HG03432 (cell line): ENCODE data around the gene MGAT5B.

Experiments
- ATAC-seq: cut with Tn5 transposase; IDR thresholded peaks from one replicate; pipeline ENCODE4 v1.9.1; 2021; ENCODE audit warnings: mild to moderate bottlenecking, moderate library complexity; ENCODE audit not compliant: unreplicated experiment

MGAT5B gene

DNA sequence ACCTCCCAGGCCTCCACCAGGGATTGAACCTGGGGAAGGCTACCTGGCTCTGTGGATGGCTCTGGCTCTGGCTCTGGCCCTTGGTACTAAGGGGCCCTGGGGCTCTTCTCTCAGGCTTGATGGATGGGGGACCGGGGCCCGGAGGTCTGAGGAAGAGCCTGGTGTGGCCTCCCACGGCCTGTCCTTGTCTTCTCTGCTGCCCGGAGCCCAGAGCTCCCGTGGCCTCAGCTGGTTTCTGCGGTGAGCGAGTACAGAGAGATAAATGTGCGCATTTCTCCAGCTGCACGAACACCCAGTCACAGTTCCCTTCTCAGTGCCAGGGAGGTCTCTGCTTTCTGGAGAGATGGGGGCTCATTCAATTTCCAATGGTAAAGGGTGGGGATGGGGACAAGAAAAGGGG is 9.2 kb downstream of the MGAT5B start:
- no peak for ATAC-seq

DNA sequence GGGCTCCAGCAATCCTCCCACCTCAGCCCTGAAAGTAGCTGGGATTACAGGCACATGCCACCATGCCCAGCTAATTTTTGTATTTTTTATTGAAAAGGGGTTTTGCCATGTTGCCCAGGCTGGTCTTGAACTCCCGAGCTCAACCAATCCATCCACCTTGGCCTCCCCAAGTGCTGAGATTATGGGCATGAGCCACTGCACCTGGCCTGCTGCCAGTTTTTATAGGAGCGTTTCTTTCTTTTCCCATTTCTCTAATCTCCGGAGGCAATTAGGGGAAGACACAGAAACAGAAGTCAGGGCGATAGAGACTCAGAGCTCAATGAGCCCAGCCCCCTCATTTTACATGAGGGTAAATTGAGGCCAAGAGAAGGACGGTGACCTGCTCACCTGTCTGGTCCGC is 10.4 kb downstream of the MGAT5B start:
- no peak for ATAC-seq

DNA sequence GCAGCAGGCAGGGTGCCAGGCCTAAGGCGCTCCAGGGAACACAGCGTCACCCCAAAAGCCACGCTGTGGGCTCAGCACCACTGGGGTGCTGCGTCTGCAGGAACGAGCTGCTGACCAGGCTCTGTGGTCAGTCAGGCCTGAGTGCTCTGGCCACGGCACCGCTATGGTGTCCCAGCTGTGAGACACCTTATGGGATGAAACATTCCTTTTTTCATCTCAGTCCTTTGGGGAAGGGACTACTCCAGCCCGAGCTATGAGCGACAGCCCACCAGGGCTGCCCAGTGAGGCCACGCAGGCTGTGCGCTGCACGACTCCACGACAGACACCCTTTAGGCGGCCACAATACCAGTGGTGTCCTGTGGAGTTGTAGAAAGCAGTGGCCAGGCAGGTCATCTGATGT is 11.1 kb downstream of the MGAT5B start:
- no peak for ATAC-seq

DNA sequence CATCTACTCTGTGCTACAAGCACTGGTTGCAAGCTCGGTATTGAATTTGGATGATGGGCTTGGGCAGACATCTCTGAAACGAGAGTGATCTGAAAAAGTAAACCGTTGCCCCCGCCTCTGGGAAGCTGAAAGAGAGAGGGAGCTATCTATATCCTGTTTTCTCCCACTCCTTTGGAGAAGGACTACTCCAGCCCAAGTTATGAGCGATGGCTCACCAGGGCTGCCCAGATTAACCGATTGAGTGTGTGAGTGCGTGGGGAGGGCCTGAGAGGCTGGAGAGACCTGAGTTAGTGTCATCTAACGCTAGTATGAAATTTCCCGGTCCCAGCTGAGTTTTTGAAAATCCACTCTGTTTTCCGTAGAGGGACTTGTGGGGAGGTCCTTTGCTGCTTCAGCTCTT is 11.5 kb downstream of the MGAT5B start:
- ATAC-seq, result no peak

DNA sequence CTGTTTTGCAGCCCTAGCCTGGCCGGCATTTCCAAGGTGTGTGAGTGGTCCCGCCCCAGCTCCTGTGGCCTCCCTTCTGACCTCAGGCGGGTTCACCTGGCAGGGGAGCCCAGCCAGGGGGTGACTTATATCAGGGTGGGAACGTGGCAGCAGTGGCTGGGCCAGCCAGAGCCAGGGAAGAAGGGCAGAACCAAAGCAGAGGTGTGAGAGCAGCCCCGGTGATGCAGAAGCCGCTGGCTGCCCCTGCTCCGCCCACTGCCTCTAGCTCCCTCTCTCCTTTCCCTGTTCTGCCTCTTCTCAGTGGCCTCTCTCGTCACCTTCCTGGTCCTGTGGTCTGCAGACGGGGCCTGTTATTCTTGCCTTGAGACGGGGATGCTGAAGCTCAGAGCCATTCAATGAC is 12.1 kb downstream of the MGAT5B start:
- ATAC-seq, result no peak

DNA sequence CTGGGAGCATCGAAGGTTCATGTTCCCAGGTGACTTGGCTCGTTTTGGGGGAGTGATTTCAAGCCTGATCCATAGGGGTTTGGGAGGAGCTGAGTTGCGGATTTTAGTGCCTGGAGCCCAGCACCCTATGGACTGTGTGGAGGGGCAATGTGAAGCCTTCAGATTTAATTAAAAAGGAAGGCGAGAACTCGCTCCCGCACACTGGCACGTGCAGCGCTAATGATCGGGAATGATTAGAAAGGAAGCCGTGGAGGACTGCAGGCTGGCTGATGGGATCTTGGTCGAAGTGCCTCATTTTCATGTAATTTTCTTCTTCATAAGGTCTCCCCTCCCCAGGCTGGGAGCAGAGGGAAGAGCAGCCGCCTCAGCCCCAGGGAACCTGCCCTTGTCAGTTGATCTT is 12.8 kb downstream of the MGAT5B start:
- ATAC-seq, result no peak

DNA sequence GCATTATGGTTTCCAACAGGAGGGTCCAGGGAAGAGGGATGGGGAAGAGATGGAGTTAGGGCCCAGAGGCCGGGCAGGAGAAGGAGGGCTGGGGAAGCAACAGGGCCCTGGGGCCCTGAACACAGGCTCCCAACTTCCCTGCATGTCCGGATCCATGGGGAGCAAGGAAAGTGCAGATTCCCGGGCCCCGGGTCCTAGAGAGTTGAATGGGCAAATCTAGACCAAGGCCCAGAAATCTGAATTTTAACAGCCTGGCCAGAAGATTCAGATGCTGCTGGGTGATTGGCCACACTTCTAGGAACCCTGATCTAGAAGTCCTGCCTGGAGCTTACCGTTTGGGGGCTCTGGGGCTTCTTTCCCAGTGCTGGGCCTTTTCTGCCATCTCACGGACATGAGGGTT is 13.2 kb downstream of the MGAT5B start:
- ATAC-seq, result no peak

DNA sequence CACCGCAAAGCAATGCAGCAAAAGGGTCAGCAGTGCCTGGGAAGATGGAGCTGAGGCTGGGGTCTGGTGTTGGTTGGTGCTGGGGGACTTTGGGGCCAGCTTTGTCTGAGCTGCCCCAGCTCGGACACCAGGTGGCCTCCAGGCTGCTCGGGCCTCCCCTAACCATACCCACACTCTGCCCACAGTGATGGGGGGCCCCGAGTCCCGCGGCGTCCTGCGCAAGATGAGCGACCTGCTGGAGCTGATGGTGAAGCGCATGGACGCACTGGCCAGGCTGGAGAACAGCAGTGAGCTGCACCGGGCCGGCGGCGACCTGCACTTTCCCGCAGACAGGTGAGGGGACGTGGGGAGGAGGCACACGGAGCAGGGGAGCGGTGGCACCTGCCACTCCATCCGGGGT is 13.8 kb downstream of the MGAT5B start:
- ATAC-seq, result no peak

DNA sequence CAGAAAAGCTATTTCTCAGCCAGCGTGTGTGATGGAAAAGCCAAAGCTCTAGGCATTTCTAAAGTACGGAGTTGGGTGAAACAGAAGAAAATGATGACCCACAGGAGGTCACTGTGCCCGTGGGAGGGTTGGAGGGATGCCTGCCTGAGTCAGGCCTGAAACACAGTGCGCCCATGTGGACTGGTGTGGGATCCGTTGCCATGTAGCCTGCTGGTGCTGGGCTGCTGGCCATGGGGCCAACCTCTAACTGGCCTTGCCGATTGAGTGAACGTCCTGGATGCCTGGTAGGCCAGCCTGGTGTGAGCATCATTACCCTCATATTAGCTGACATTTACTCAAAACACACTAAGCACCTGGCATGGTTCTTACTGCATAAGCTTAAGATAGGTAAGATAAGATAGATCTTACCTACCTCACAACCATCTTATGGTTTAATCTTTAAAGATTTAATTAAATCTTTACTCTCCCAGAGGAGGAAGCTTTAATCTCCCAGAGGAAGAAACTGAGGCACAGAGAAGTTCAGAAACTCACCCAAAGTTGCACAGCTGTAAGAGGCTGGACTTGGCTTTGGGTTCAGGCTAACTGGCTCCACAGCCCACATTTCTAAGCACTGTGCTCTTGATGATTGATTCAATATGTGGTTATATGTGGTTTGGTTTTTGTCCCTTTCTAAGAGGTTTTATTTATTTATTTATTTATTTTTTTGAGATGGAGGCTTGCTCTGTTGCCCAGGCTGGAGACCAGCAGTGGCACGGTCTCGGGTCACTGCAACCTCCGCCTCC is 15.7 kb downstream of the MGAT5B start:
- no peak for ATAC-seq

DNA sequence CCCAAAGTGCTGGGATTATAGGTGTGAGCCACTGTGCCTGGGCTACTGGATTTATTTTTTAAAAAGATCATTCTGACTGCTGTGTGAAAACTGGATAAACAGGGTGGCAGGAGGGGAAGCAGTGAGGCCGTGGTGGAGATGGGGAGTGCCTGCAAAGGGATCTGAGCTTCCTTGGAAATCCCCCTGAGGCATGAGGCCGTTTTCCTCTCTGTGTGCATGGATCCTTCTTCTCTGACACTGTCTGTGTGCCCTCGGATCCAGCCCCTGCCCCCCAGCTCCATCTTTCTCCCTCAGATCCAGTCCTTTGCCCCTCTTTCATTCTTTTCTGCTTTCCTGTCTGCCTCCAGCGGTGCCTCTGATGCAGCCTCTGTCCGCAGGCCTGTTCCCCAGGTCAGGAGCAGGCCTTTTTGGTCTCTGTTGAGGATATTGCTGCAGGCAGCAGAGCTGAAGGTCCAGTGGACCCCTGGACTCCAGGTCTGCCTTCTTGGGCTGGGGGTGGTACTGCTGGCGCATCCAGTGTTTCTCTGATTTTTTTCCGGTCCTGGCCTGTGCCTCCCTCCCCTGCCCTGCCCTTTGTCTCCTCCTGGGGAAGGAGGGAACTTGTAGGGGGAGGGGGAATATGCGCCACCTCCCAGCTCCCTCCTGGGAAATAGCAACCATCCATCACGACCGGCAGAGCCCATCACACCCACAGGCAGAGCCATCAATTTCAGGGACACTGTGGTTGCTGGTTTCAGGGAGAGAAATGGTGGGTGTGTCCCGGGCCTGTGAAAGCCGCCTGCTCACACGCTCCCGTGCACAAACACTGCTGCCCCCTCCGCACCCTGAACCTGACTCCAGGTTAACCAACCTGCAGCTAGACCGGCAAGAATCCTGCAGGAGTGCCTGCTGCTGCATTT is 17.0 kb downstream of the MGAT5B start:
- no peak for ATAC-seq

DNA sequence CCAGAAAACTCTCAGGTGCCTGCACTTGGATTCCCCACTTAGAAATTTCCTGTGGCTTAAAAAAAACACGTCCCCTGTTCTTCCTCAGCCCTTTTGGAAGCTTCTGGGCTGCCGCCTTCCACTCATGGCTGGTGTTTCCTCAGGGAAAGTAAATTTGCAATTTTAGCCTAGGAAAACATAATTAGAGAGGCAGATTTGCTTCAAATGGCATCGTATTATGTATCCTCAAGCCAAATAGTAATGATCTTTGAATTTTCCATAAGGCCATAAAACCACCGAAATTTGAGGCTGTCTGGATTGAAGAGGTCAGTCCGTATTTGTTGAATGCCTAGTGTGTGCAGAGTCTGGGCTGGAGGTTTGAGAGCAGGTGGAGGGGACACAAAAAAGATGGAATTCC is 17.7 kb downstream of the MGAT5B start:
- no peak for ATAC-seq

DNA sequence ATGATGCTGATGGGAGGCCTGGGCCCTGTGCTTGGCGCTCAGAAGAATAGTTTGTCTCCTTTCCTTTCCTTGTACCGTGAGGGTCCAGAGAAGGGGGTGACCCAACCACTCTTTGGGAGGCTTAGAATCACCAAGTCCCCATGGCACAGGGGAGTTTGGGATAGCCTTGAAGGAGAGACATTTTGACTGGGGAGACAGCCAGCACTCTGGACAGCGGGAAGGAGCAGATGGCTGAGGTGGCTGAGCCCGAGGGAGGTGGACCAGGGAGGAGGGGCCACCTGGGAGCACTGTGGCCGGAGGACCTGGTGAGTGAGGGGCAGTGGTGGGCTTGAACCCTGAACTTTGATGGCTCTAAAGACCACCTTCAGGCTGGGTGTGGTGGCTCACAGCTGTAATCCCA is 18.2 kb downstream of the MGAT5B start:
- no peak for ATAC-seq

DNA sequence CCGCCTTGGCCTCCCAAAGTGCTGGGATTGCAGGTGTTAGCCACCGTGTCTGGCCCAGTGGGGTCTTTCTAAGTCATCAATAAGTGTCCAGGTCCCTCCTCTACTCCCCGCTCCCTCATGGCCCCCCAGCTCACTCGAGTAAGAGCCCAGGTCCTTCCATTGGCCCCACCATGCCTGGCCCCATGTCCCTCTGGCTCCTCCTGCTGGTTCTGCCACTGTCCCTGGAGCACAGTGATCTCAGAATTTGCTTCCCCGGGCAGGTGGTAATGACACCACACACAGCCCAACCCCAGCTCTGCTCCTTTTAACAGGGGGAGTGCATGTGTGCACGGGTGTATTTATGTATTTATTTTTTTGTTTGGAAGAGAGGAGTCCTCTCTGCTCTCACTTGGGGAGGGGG is 19.6 kb downstream of the MGAT5B start:
- no peak for ATAC-seq

DNA sequence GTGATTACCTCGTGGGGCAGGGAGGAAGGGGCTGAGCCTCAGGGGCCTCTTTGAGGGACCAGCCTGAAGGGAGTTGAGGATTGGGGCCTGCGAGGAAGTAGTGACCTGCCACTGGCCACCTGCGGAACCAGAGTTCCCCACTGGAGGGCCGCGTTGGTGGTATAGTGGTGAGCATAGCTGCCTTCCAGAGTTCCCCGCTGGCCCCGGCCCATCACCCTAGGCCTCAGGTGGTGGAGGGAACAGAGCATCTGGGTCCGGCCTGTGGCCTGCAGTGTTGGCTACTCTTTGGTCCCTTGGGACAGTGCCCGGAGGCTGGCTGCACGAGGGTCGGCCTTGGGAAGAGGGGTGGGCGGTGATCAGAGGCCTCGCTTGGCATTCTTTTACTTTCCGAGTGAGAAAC is 20.5 kb downstream of the MGAT5B start:
- no peak for ATAC-seq

DNA sequence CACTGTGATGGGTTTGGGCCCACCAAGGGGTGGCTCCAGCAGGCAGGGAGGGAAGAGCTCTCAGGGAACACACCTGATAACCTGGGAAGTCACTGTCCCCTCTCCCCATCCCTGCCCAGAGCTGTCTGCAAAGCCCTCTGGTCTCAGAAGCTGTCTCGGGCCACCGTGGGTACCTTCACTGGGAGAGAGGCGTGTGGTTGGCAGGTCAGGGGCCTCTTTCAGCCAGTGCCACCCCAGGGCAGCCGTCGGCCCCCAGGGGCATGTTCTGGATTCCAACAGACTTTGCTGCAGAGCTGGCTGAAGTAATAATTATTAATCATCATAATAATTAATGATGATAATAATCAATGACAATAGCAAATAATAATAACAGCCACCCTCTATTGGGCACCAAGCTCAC is 21.1 kb downstream of the MGAT5B start:
- ATAC-seq, result no peak

DNA sequence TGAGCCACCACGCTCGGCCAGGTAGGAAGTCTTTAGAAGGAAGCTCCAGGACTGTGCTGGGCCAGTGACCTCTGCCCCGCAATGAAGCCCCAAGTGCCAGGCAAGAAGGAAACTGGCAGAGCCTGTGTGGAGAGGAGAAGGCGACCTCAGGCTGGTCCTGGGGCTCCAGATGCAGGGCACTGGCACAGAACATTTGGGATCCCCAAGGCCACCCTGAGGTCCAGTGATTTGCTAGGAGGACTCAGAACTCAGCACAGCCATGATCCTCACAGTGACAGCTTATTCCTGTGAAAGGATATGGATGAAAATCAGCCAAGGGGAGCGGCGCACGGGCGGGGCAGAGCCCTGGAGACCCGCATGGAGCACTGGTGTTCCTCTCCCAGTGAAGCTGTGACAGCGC is 24.1 kb downstream of the MGAT5B start:
- no peak for ATAC-seq

DNA sequence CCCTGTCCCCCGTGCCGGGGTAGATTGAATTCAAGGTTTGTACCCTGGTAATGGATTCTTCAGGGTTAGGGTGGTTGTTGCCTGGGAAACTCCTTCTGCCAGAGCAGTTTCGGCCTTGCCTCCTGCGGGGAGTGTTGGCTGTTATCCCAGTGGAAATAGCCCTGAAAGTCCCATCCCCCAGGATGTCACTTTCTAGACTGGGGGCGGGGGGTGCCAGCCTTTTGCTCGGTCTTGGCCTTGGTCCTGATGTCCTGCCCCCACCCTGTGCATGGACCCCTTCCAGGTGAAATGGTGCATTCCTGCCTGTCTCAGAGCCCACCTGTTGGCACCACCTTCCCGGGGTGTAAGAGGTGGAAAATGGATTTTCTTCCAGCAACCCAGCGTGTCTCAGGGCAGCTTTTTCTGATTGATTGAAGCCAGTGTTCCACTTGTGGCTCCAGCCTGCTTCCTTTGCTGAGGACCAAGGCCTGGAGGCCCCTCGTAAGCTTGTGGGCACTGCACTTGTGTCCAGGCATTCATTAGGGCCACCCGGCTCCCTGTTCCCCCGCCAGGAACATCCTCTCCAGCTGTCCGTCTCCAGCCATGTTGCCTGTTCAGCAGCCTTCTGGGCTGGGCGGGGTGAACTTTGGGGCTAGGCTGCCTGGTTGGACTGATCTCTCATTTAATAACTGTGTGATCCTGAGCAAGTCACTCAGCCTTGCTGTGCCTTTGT is 25.6 kb downstream of the MGAT5B start:
- ATAC-seq, result no peak

DNA sequence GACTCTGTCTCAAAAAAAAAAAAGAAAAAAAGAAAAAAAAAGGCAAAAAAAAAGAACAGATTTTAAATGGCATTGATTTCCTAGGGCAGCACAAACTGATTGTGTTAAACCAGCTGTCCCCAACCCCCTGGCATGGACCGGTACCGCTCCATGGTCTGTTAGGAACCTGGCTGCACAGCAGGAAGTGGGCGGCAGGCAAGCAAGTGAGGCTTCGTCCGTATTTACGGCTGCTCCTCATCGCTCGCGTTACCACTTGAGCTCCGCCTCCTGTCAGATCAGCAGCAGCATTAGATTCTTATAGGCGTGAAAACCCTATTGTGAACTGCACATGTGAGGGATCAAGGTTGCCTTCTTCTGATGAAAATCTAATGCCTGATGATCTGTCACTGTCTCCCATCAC is 26.6 kb downstream of the MGAT5B start:
- no peak for ATAC-seq

DNA sequence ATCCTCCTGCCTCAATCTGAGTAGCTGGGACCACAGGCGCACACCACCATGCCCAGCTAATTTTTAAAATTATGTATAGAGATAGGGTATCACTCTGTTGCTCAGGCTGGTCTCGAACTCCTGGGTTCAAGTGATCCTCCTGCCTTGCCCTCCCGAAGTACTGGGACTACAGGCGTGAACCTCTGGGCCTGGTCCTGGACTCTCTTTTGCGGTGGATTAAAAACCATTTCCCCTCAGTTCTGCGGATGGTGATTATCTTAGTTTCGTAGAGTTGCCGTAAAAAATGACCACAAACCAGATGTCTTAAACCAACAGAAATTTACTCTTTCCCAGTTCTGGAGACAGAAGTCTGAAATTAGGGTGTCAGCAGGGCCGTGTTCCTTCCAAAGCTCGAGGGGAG is 28.8 kb downstream of the MGAT5B start:
- ATAC-seq, result no peak

DNA sequence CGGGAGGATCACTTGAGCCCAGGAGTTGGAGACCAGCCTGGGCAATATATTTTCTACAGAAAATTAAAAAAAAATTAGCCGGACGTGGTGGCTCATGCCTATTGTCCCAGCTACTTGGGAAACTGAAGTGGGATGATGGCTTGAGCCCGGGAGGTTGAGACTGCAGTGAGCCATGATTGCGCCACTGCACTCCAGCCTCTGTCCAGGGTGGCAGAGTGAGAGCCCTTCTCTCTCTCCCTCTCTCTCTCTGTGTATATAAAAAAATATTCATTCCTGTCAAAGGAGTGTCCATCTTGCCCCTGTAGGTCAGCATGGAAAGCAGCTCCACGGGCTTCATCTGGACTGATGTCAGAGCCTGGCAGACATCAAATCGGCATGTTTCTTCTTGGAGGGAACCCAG is 31.2 kb downstream of the MGAT5B start:
- ATAC-seq, result no peak

DNA sequence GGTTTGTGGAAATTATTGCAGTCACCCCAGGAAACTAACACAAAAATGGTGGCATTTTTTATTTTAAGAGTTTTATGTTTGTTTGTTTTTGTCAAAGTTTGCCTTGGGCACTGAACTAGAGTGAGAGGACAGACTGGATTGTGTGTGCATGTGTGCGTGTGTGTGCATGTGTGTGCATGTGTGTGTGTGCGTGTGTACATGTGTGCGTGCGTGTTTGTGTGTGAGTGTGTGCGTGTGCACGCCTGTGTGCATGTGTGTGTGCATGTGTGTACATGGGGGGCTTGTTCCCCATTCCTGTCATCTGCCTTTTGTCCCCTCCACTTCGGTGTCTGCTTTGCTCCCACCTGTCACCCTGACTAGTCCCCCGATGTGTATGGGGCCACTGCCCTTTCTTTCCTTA is 32.5 kb downstream of the MGAT5B start:
- ATAC-seq, result no peak
